SK-N-MC (cell line): Measurements from ENCODE around the gene EPHA3.

ENCODE experiments used
- EZH2 ChIP-seq: fragments of 200-600 bp; sonication (generic); IDR thresholded peaks from one replicate; pipeline ENCODE4 v1.6.1; 2017; ENCODE audit warnings: antibody characterized with exemption
- POLR2AphosphoS5 ChIP-seq: IDR thresholded peaks from 2 replicates; pipeline ENCODE4 v1.6.1; 2012; ENCODE audit warnings: mild to moderate bottlenecking, low read depth, low read length, borderline replicate concordance

DNA sequence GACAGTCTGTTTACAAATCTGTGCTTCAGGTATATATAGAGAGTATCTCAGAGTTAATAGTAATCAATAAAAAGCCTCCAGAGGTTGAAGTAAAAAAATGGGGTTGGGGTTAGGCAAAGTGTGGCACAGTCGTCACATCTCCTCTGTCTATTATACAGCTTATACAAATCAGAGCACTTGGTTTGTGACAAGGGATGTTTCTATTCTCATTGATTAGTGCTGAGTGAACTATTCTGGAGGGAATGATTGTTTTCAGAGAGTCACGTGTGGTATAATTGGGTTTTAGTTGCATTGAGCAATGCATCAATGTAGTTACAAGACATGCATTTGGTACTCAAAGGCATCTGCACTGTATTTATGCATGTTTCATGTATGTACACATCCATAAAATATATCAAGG is 172.9 kb downstream of the EPHA3 start:
- TF ChIP-seq POLR2AphosphoS5, result no peak
- TF ChIP-seq EZH2, result no peak
